Measurements from ENCODE around the gene CATSPERZ.

Gene CATSPERZ

GRCh38 chr11:64333556-64333955, 33.4 kb downstream of the CATSPERZ start:
- no peaks in the 10 kb centered on the region for H3K27me3 ChIP-seq (ENCODE audit: insufficient read depth, poor library complexity, severe bottlenecking)
- H3K4me3 ChIP-seq (replicated peaks; ENCODE audit: insufficient read depth, low read length) = no peak overlapping the region
- no peak for DNase-seq (ENCODE audit: low read depth in 1 of 2, low spot score in 1 of 2)
- H3K27ac ChIP-seq (replicated peaks) = no peak overlapping the region
- no peak for TF ChIP-seq GABPA (IDR thresholded peaks at IDR 0.05; ENCODE audit: low read depth)
- TF ChIP-seq, protein P1, sequence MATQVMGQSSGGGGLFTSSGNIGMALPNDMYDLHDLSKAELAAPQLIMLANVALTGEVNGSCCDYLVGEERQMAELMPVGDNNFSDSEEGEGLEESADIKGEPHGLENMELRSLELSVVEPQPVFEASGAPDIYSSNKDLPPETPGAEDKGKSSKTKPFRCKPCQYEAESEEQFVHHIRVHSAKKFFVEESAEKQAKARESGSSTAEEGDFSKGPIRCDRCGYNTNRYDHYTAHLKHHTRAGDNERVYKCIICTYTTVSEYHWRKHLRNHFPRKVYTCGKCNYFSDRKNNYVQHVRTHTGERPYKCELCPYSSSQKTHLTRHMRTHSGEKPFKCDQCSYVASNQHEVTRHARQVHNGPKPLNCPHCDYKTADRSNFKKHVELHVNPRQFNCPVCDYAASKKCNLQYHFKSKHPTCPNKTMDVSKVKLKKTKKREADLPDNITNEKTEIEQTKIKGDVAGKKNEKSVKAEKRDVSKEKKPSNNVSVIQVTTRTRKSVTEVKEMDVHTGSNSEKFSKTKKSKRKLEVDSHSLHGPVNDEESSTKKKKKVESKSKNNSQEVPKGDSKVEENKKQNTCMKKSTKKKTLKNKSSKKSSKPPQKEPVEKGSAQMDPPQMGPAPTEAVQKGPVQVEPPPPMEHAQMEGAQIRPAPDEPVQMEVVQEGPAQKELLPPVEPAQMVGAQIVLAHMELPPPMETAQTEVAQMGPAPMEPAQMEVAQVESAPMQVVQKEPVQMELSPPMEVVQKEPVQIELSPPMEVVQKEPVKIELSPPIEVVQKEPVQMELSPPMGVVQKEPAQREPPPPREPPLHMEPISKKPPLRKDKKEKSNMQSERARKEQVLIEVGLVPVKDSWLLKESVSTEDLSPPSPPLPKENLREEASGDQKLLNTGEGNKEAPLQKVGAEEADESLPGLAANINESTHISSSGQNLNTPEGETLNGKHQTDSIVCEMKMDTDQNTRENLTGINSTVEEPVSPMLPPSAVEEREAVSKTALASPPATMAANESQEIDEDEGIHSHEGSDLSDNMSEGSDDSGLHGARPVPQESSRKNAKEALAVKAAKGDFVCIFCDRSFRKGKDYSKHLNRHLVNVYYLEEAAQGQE (IDR thresholded peaks at IDR 0.05; ENCODE audit: insufficient replicate concordance, low read depth) = no peak
- no peak for TF ChIP-seq POLR2AphosphoS5 (IDR thresholded peaks at IDR 0.05; ENCODE audit: low read depth)
- TF ChIP-seq SPI1 (IDR thresholded peaks at IDR 0.05; ENCODE audit: borderline replicate concordance, low read depth) = no peak
- TF ChIP-seq CTCF (IDR thresholded peaks at IDR 0.05; ENCODE audit: insufficient read depth, low read length) = no peak

GRCh38 chr11:64334764-64335735, 34.9 kb downstream of the CATSPERZ start:
- H3K27me3 ChIP-seq (ENCODE audit: insufficient read depth, poor library complexity, severe bottlenecking) = no peaks in the 10 kb centered on the region
- TF ChIP-seq CTCF (IDR thresholded peaks at IDR 0.05; ENCODE audit: insufficient read depth, low read length) (no peak), SPI1 (IDR thresholded peaks at IDR 0.05; ENCODE audit: borderline replicate concordance, low read depth) (no peak; the same call in 1 of the 2 replicates), POLR2AphosphoS5 (IDR thresholded peaks at IDR 0.05; ENCODE audit: low read depth) (peak; percentile 86)
- H3K27ac ChIP-seq (replicated peaks) = peak overlapping the region; percentile 5; the same call in 1 of the 2 replicates
- H3K4me3 ChIP-seq (replicated peaks; ENCODE audit: insufficient read depth, low read length) = no peak overlapping the region
- peak; percentile 95 to 98 for DNase-seq (ENCODE audit: low read depth in 1 of 2, low spot score in 1 of 2)

- no peak for DNase-seq (ENCODE audit: low read depth in 1 of 2, low spot score in 1 of 2)
- no peak for TF ChIP-seq SPI1 (IDR thresholded peaks at IDR 0.05; ENCODE audit: borderline replicate concordance, low read depth)
- TF ChIP-seq CTCF (IDR thresholded peaks at IDR 0.05; ENCODE audit: insufficient read depth, low read length) = no peak
- TF ChIP-seq GABPA (IDR thresholded peaks at IDR 0.05; ENCODE audit: low read depth) = no peak
- no peak for TF ChIP-seq POLR2AphosphoS5 (IDR thresholded peaks at IDR 0.05; ENCODE audit: low read depth)
- Histone ChIP-seq H3K4me3 (replicated peaks; ENCODE audit: insufficient read depth, low read length) (no peak overlapping the region), H3K27ac (replicated peaks) (peak overlapping the region; percentile 88), H3K27me3 (ENCODE audit: insufficient read depth, poor library complexity, severe bottlenecking) (no peaks in the 10 kb centered on the region)
These were observed 37.5 kb downstream of the CATSPERZ start for GRCh38 chr11:64337538-64338249.

DNA sequence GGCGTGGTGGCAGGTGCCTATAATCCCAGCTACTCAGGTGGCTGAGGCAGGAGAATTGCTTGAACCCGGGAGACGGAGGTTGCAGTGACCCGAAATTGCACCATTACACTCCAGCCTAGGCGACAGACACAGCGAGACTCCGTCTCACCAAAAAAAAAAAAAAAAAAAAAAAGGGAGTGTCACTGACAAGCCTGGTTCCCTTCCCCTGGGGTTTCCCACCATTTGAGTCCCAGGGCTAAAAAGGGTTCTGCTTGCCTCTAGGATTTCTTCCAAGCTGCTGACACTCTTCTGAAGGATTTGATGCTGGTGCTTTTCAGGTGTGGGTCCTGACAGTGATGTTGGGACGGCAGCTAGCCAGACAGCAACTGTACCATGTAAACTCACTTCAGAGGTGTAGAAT, 38.6 kb downstream of the CATSPERZ start:
- Histone ChIP-seq H3K4me3 (replicated peaks; ENCODE audit: insufficient read depth, low read length) (no peak overlapping the region), H3K27ac (replicated peaks) (peak overlapping the region; percentile 88), H3K27me3 (ENCODE audit: insufficient read depth, poor library complexity, severe bottlenecking) (no peaks in the 10 kb centered on the region)
- no peak for DNase-seq (ENCODE audit: low read depth in 1 of 2, low spot score in 1 of 2)
- TF ChIP-seq SPI1 (IDR thresholded peaks at IDR 0.05; ENCODE audit: borderline replicate concordance, low read depth) (no peak), CTCF (IDR thresholded peaks at IDR 0.05; ENCODE audit: insufficient read depth, low read length) (no peak), POLR2AphosphoS5 (IDR thresholded peaks at IDR 0.05; ENCODE audit: low read depth) (no peak), GABPA (IDR thresholded peaks at IDR 0.05; ENCODE audit: low read depth) (no peak)
- TF ChIP-seq, protein P1 (IDR thresholded peaks at IDR 0.05; ENCODE audit: insufficient replicate concordance, low read depth) = no peak

Data from HL-60 (cell line).